Measurements from ENCODE around the gene LDLRAD3.

GRCh38 chr11:36104660-36104992 lies 160.8 kb downstream of the LDLRAD3 start:
- TF ChIP-seq CTCF (IDR thresholded peaks at IDR 0.05) (no peak), ZFX (IDR thresholded peaks at IDR 0.05; ENCODE audit: borderline replicate concordance) (no peak)

Measured in 22Rv1 (cell line).